ENCODE measurements around the gene WBP2.

The WBP2 gene

GRCh38 chr17:75855310-75856061 lies at the start of gene WBP2:
Gene WBP2 (minus strand): TSS chr17:75855335. CDS start chr17:75855297, 38 bp downstream.
- peak; percentile 100 for DNase-seq

- no peak for DNase-seq
Measured at GRCh38 chr17:75902406-75902805, 47.3 kb upstream of the WBP2 start.

- DNase-seq = no peak
Measured at GRCh38 chr17:75901727-75902126, 46.6 kb upstream of the WBP2 start.

GRCh38 chr17:75900691-75901533 lies 45.8 kb upstream of the WBP2 start:
- DNase-seq = no peak

- no peak for DNase-seq
Measured at GRCh38 chr17:75899767-75900468, 44.8 kb upstream of the WBP2 start.

GRCh38 chr17:75899353-75899752 lies 44.2 kb upstream of the WBP2 start:
- no peak for DNase-seq

GRCh38 chr17:75898791-75899190 lies 43.7 kb upstream of the WBP2 start:
- no peak for DNase-seq

GRCh38 chr17:75898065-75898464 lies 42.9 kb upstream of the WBP2 start:
- no peak for DNase-seq

- DNase-seq = no peak
Measured at GRCh38 chr17:75897160-75898019, 42.3 kb upstream of the WBP2 start.

- DNase-seq = no peak
Measured at GRCh38 chr17:75896415-75897159, 41.5 kb upstream of the WBP2 start, which contains the start of gene TRIM65. Gene TRIM65 (minus strand): TSS chr17:75896951. CDS start chr17:75896937, 14 bp downstream.

GRCh38 chr17:75895370-75896155 lies 40.4 kb upstream of the WBP2 start:
- DNase-seq = no peak

- no peak for DNase-seq
Measured at GRCh38 chr17:75894049-75894733, 39.1 kb upstream of the WBP2 start.

GRCh38 chr17:75893305-75894048 lies 38.3 kb upstream of the WBP2 start:
- no peak for DNase-seq

- no peak for DNase-seq
Measured at GRCh38 chr17:75892556-75893224, 37.6 kb upstream of the WBP2 start.

GRCh38 chr17:75891605-75892555 lies 36.7 kb upstream of the WBP2 start:
- DNase-seq = no peak

- DNase-seq = no peak
Measured at GRCh38 chr17:75891022-75891604, 36.0 kb upstream of the WBP2 start.

GRCh38 chr17:75889454-75889853 lies 34.3 kb upstream of the WBP2 start:
- no peak for DNase-seq
